Naive thymus-derived CD8-positive, alpha-beta T cell (primary cell): Measurements from ENCODE around the gene TINCR. TPM values are rescaled to one million over a fixed set of nuclear protein-coding genes. Genes with fewer than 3 reads are reported as not detected.
"Not testable (repeated sequence)": the region's sequence is repeated elsewhere in the genome, so short reads cannot be mapped to it uniquely, and the experiment has no call there.

Experiments
- ATAC-seq, 2 donors: fragments of 150-1000 bp; cut with Tn5 transposase in 1 of 2; sonication (Bioruptor Pico), chemical (Tn5 transposase) in 1 of 2; 1 replicate in 1 of 2; 2 replicates in 1 of 2; pipeline ENCODE4 v1.10.0; 2021; ENCODE audit warnings: mild to moderate bottlenecking in 2 of 2, moderate library complexity in 2 of 2
- POLR2A ChIA-PET: fragments of 350-600 bp; sonication (Branson Sonifier 250); formaldehyde crosslinking; loops from one replicate; lab custom pipeline; 2021; ENCODE audit warnings: antibody characterized with exemption; lab: Charles Lee
- DNase-seq, 10 donors: peaks; one replicate each; pipeline versions ENCODE4 v3.0.0 to v3.0.0-alpha.2; 2020 to 2022
- H3K27ac Mint-ChIP-seq, 10 donors: one replicate each; pipeline ENCODE4 v1.8.0; 2020 to 2022; ENCODE audit warnings: mild to moderate bottlenecking in 10 of 10, mixed read lengths in 10 of 10, moderate library complexity in 4 of 10, inconsistent platforms in 1 of 10
- H3K27me3 Mint-ChIP-seq, 5 donors: one replicate each; pipeline ENCODE4 v1.8.0; 2021 to 2022; ENCODE audit warnings: mixed read lengths in 5 of 5
- H3K36me3 Mint-ChIP-seq, 3 donors: one replicate each; pipeline ENCODE4 v1.8.0; 2020 to 2022; ENCODE audit warnings: mixed read lengths in 3 of 3, mild to moderate bottlenecking in 2 of 3, inconsistent platforms in 1 of 3
- H3K4me1 Mint-ChIP-seq, 4 donors: one replicate each; pipeline ENCODE4 v1.8.0; 2021 to 2022; ENCODE audit warnings: mixed read lengths in 4 of 4
- H3K4me3 Mint-ChIP-seq, 10 donors: one replicate each; pipeline ENCODE4 v1.8.0; 2020 to 2022; ENCODE audit warnings: mild to moderate bottlenecking in 10 of 10, mixed read lengths in 10 of 10, moderate library complexity in 6 of 10, inconsistent platforms in 1 of 10
- H3K9me3 Mint-ChIP-seq, 9 donors: one replicate each; pipeline ENCODE4 v1.8.0; 2020 to 2022; ENCODE audit warnings: mixed read lengths in 9 of 9, mild to moderate bottlenecking in 3 of 9, inconsistent platforms in 1 of 9, moderate library complexity in 1 of 9
- polyA plus RNA-seq, 3 donors: library from polyadenylated mRNA; unstranded; fragments of 300-500 nt; fragmentation: Illumina TruSeq; gene quantifications; one replicate each; pipeline ENCODE4 v1.2.3, GENCODE V29; 2021
- total RNA-seq, 8 experiments: library from RNA in 2 of 8; stranded (reverse) in 2 of 8; gene quantifications; one replicate each; pipeline ENCODE4 v1.2.3 and lab custom pipeline; 2021 to 2026

TINCR gene
- total and polyA plus RNA-seq, 5 experiments from 2014 or later = 0.09 to 2.3 (median 2.2) TPM; not detected in 2

- H3K9me3 Mint-ChIP-seq = no peaks in the 10 kb centered on the region
- peaks cover 0 to 9% (median 5%) of the 10 kb centered on the region in 5 donors for H3K27me3 Mint-ChIP-seq
- DNase-seq (no peak), ATAC-seq (no peak)
- H3K4me1 Mint-ChIP-seq = peaks cover 0 to 6% (median 2%) of the 10 kb centered on the region in 4 donors
- H3K36me3 Mint-ChIP-seq = no peaks in the 10 kb centered on the region
- H3K4me3 Mint-ChIP-seq = no peak overlapping the region
- POLR2A ChIA-PET = no interaction called here
- no peak overlapping the region for H3K27ac Mint-ChIP-seq
Measured at GRCh38 chr19:5545051-5545450, 22.7 kb downstream of the TINCR start.

- Mint-ChIP-seq H3K27me3 (peaks cover 2 to 29% (median 6%) of the 10 kb centered on the region in 5 donors), H3K36me3 (peaks cover 0 to 3% (median 0%) of the 10 kb centered on the region in 3 donors), H3K27ac (no peak overlapping the region), H3K4me3 (no peak overlapping the region), H3K9me3 (no peaks in the 10 kb centered on the region), H3K4me1 (peaks cover 0 to 2% (median under 1%) of the 10 kb centered on the region in 4 donors)
- DNase-seq = no peak
- no peak for ATAC-seq
- POLR2A ChIA-PET = no interaction called here
Measured at GRCh38 chr19:5542665-5543064, 25.1 kb downstream of the TINCR start.

- Mint-ChIP-seq H3K4me1 (peaks cover 0 to 2% (median 0%) of the 10 kb centered on the region in 4 donors), H3K4me3 (no peak overlapping the region), H3K9me3 (peaks cover 0 to 5% (median 0%) of the 10 kb centered on the region in 9 donors), H3K27ac (no peak overlapping the region), H3K36me3 (peaks cover 0 to 4% (median 0%) of the 10 kb centered on the region in 3 donors), H3K27me3 (peaks cover 4 to 35% (median 8%) of the 10 kb centered on the region in 5 donors)
- ATAC-seq (no peak), DNase-seq (no peak)
- POLR2A ChIA-PET = no interaction called here
Measured at GRCh38 chr19:5541456-5541855, 26.3 kb downstream of the TINCR start.

GRCh38 chr19:5540208-5540607, 27.5 kb downstream of the TINCR start:
- Mint-ChIP-seq H3K4me3 (no peak overlapping the region), H3K36me3 (peaks cover 1 to 6% (median 4%) of the 10 kb centered on the region in 3 donors), H3K27me3 (peaks cover 9 to 38% (median 15%) of the 10 kb centered on the region in 5 donors), H3K27ac (no peak overlapping the region), H3K4me1 (peaks cover 0 to 5% (median 2%) of the 10 kb centered on the region in 4 donors), H3K9me3 (peaks cover 0 to 13% (median 3%) of the 10 kb centered on the region in 9 donors)
- ATAC-seq (no peak), DNase-seq (no peak)
- POLR2A ChIA-PET = no interaction called here

- Mint-ChIP-seq H3K27me3 (peaks cover 13 to 46% (median 24%) of the 10 kb centered on the region in 5 donors), H3K36me3 (peaks cover 8 to 14% (median 10%) of the 10 kb centered on the region in 3 donors), H3K27ac (no peak overlapping the region), H3K4me3 (no peak overlapping the region), H3K9me3 (peaks cover 4 to 33% (median 12%) of the 10 kb centered on the region in 9 donors), H3K4me1 (peaks cover 0 to 5% (median 2%) of the 10 kb centered on the region in 4 donors)
- POLR2A ChIA-PET = no interaction called here
- no peak for DNase-seq
- no peak for ATAC-seq
Measured at GRCh38 chr19:5537870-5538269, 29.9 kb downstream of the TINCR start.

GRCh38 chr19:5536982-5537579, 30.7 kb downstream of the TINCR start:
- DNase-seq, POLR2A ChIA-PET: not testable (repeated sequence)

GRCh38 chr19:5536337-5536894, 31.3 kb downstream of the TINCR start:
- POLR2A ChIA-PET = no interaction called here
- Mint-ChIP-seq H3K4me3 (no peak overlapping the region), H3K4me1 (peaks cover 0 to 4% (median 2%) of the 10 kb centered on the region in 4 donors), H3K27ac (no peak overlapping the region), H3K27me3 (peaks cover 13 to 46% (median 24%) of the 10 kb centered on the region in 5 donors), H3K36me3 (peaks cover 9 to 14% (median 10%) of the 10 kb centered on the region in 3 donors), H3K9me3 (peaks cover 4 to 38% (median 12%) of the 10 kb centered on the region in 9 donors)
- no peak for DNase-seq
- ATAC-seq = no peak

More at GRCh38 chr19:5536982-5537579, 30.7 kb downstream of the TINCR start:
- not testable (repeated sequence) for H3K4me3 Mint-ChIP-seq, ATAC-seq, H3K4me1 Mint-ChIP-seq
- peaks cover 9 to 14% (median 10%) of the 10 kb centered on the region in 3 donors for H3K36me3 Mint-ChIP-seq
- H3K27ac Mint-ChIP-seq = peak overlapping the region in 1 of 10 donors; percentile 13
- H3K9me3 Mint-ChIP-seq = peaks cover 4 to 37% (median 12%) of the 10 kb centered on the region in 9 donors
- H3K27me3 Mint-ChIP-seq = peaks cover 13 to 46% (median 24%) of the 10 kb centered on the region in 5 donors

GRCh38 chr19:5534787-5535586, 32.8 kb downstream of the TINCR start:
- H3K27ac Mint-ChIP-seq = peak overlapping the region in 1 of 10 donors; percentile 24
- DNase-seq (no peak), ATAC-seq (no peak)
- POLR2A ChIA-PET = no interaction called here
- peaks cover 13 to 47% (median 24%) of the 10 kb centered on the region in 5 donors for H3K27me3 Mint-ChIP-seq
- peak overlapping the region in 1 of 10 donors; percentile 34 for H3K4me3 Mint-ChIP-seq
- H3K4me1 Mint-ChIP-seq = peaks cover 0 to 4% (median 2%) of the 10 kb centered on the region in 4 donors
- peaks cover 9 to 14% (median 10%) of the 10 kb centered on the region in 3 donors for H3K36me3 Mint-ChIP-seq
- peaks cover 4 to 38% (median 12%) of the 10 kb centered on the region in 9 donors for H3K9me3 Mint-ChIP-seq

GRCh38 chr19:5533257-5533656, 34.5 kb downstream of the TINCR start:
- DNase-seq (no peak), ATAC-seq (no peak)
- Mint-ChIP-seq H3K9me3 (peaks cover 4 to 38% (median 12%) of the 10 kb centered on the region in 9 donors), H3K27me3 (peaks cover 13 to 43% (median 27%) of the 10 kb centered on the region in 5 donors), H3K4me3 (peak overlapping the region in 1 of 10 donors; percentile 59), H3K4me1 (peaks cover 0 to 4% (median 2%) of the 10 kb centered on the region in 4 donors), H3K27ac (no peak overlapping the region), H3K36me3 (peaks cover 9 to 14% (median 10%) of the 10 kb centered on the region in 3 donors)
- POLR2A ChIA-PET = no interaction called here

GRCh38 chr19:5530701-5531100, 37.1 kb downstream of the TINCR start:
- Mint-ChIP-seq H3K9me3 (peaks cover 4 to 31% (median 12%) of the 10 kb centered on the region in 9 donors), H3K27ac (no peak overlapping the region), H3K4me3 (no peak overlapping the region), H3K4me1 (peaks cover 0 to 2% (median 0%) of the 10 kb centered on the region in 4 donors), H3K27me3 (peaks cover 8 to 33% (median 29%) of the 10 kb centered on the region in 5 donors), H3K36me3 (peaks cover 6 to 14% (median 6%) of the 10 kb centered on the region in 3 donors)
- POLR2A ChIA-PET = no interaction called here
- DNase-seq (no peak), ATAC-seq (no peak)

GRCh38 chr19:5526691-5527090, 41.1 kb downstream of the TINCR start:
- Mint-ChIP-seq H3K4me3 (no peak overlapping the region), H3K27ac (no peak overlapping the region), H3K9me3 (peaks cover 0 to 6% (median 0%) of the 10 kb centered on the region in 9 donors), H3K36me3 (no peaks in the 10 kb centered on the region), H3K27me3 (peaks cover 12 to 52% (median 44%) of the 10 kb centered on the region in 5 donors), H3K4me1 (peaks cover 0 to 2% (median 0%) of the 10 kb centered on the region in 4 donors)
- DNase-seq (no peak), ATAC-seq (no peak)
- POLR2A ChIA-PET = no interaction called here

GRCh38 chr19:5524081-5524480, 43.7 kb downstream of the TINCR start:
- ATAC-seq (no peak), DNase-seq (no peak)
- H3K9me3 Mint-ChIP-seq = peaks cover 0 to 11% (median 4%) of the 10 kb centered on the region in 9 donors
- peaks cover 0 to 5% (median 3%) of the 10 kb centered on the region in 3 donors for H3K36me3 Mint-ChIP-seq
- peaks cover 0 to 2% (median 0%) of the 10 kb centered on the region in 4 donors for H3K4me1 Mint-ChIP-seq
- peak overlapping the region in 1 of 10 donors; percentile 34 for H3K27ac Mint-ChIP-seq
- no peak overlapping the region for H3K4me3 Mint-ChIP-seq
- H3K27me3 Mint-ChIP-seq = peaks cover 12 to 55% (median 41%) of the 10 kb centered on the region in 5 donors
- POLR2A ChIA-PET = no interaction called here
